ENCODE measurements around the gene HNRNPA1.
A peak's percentile ranks its signal among the peaks of the same experiment; 100 is the strongest.
"Not testable (repeated sequence)": the region's sequence is repeated elsewhere in the genome, so short reads cannot be mapped to it uniquely, and the experiment has no call there.

The HNRNPA1 gene

DNA sequence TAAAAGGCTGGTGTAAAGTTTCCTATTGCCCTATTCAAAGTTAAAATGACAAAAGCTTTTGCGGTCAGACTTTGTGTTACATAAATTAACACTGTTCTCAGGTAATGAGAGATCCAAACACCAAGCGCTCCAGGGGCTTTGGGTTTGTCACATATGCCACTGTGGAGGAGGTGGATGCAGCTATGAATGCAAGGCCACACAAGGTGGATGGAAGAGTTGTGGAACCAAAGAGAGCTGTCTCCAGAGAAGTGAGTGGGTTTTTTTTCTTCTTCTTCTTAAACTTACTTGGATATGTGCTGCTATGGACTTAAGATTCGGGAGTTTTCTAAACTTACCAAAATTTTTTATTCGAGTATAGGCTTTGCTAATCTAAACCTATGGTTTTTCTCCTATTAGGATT, 1.2 kb downstream of the HNRNPA1 start:
- H3K36me3 Mint-ChIP-seq = peaks cover 26% of the 10 kb centered on the region
- H3K9me3 Mint-ChIP-seq; H3K27ac Mint-ChIP-seq; ATAC-seq (ENCODE audit: low read depth); H3K4me3 Mint-ChIP-seq; DNase-seq (ENCODE audit: low spot score in 2 of 2); H3K27me3 Mint-ChIP-seq: not testable (repeated sequence)
- H3K4me1 Mint-ChIP-seq = peaks cover 30% of the 10 kb centered on the region

DNA sequence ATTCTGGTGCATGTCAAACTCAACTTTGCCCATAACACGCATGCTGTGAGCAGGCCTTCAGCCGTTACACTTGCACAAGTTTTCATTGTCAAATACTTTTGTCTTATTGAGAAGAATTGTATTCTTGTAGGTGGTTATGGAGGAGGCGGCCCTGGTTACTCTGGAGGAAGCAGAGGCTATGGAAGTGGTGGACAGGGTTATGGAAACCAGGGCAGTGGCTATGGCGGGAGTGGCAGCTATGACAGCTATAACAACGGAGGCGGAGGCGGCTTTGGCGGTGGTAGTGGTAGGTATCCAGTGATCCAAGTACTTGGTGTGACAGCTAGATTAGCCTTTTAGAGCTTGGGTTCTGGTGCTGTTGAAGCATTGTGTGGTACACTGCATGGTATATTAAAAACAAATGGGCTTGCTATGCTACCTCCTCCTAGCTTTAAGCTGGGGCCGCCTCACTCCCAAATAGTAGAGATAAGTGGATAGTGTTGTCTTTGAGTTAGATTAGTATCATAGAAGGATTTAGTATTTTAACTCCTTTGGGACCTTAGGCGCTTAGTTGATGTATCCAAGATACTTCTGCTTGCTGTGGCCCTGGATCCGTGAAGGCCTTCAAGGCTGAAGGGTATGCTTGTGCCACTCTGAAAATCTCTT, 2.5 kb downstream of the HNRNPA1 start:
- ATAC-seq (ENCODE audit: low read depth) = no peak
- H3K4me3 Mint-ChIP-seq = no peak overlapping the region

GRCh38 chr12:54284070-54284780, 3.7 kb downstream of the HNRNPA1 start:
- H3K9me3 Mint-ChIP-seq; DNase-seq (ENCODE audit: low spot score in 2 of 2); H3K27me3 Mint-ChIP-seq; H3K4me3 Mint-ChIP-seq; H3K27ac Mint-ChIP-seq; ATAC-seq (ENCODE audit: low read depth): not testable (repeated sequence)
- Mint-ChIP-seq H3K36me3 (peaks cover 33% of the 10 kb centered on the region), H3K4me1 (peaks cover 20% of the 10 kb centered on the region)

More for the DNA sequence above, 2.5 kb downstream of the HNRNPA1 start:
- H3K27ac Mint-ChIP-seq = no peak overlapping the region
- H3K36me3 Mint-ChIP-seq = peaks cover 33% of the 10 kb centered on the region
- DNase-seq (ENCODE audit: low spot score in 2 of 2) = no peak
- H3K27me3 Mint-ChIP-seq = no peaks in the 10 kb centered on the region
- H3K4me1 Mint-ChIP-seq = peaks cover 27% of the 10 kb centered on the region
- H3K9me3 Mint-ChIP-seq = no peaks in the 10 kb centered on the region

DNA sequence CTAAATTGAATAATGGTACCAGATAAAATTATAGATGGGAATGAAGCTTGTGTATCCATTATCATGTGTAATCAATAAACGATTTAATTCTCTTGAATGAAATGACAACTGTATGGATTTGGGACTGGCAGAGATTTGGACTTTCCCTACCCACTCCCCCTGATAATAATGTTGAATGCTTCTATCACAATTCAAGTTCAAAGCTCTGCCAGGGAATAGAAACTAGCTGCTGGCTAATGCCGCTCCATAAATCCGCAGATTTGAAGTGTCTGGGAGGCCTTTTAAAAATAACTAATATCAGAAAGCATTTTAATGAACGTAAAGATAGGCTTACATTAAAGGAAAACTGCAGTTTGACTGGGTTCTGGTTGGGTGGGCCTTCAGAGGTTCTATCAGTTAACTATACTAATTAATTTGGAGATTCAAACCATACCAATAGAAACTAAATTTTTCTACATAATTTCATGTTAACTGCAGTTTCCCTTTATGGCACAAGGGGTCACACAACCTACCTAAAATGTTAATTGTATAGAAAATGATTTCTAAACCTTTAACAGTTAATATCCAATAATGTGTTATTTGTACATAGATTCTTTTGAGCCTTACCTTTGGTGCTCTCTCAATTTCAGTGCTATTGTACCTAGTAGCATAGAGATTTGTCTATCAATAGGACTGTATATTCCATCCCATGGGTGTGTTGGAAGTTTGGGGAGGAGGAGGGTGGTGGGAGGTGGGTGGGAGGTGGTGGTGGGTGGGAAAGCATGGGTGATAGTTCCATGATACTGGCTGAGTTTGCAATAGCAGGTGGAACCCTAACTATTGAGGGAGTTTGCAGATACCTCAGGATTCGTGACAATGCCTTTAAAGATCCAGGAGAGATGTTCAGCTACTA, 4.9 kb downstream of the HNRNPA1 start:
- ATAC-seq (ENCODE audit: low read depth) = no peak
- H3K4me3 Mint-ChIP-seq = no peak overlapping the region
- peaks cover 33% of the 10 kb centered on the region for H3K36me3 Mint-ChIP-seq
- no peaks in the 10 kb centered on the region for H3K27me3 Mint-ChIP-seq
- peaks cover 25% of the 10 kb centered on the region for H3K4me1 Mint-ChIP-seq
- peak overlapping the region; percentile 39 for H3K27ac Mint-ChIP-seq
- DNase-seq (ENCODE audit: low spot score in 2 of 2) = no peak
- no peaks in the 10 kb centered on the region for H3K9me3 Mint-ChIP-seq

GRCh38 chr12:54286042-54287030, 5.8 kb downstream of the HNRNPA1 start:
- Mint-ChIP-seq H3K9me3 (no peaks in the 10 kb centered on the region), H3K36me3 (peaks cover 31% of the 10 kb centered on the region), H3K27ac (peak overlapping the region; percentile 39), H3K4me1 (peaks cover 25% of the 10 kb centered on the region), H3K27me3 (no peaks in the 10 kb centered on the region), H3K4me3 (no peak overlapping the region)
- no peak for ATAC-seq (ENCODE audit: low read depth)
- DNase-seq (ENCODE audit: low spot score in 2 of 2) = no peak

- Mint-ChIP-seq H3K4me1 (peaks cover 22% of the 10 kb centered on the region), H3K27ac (no peak overlapping the region), H3K36me3 (peaks cover 26% of the 10 kb centered on the region)
Observed at GRCh38 chr12:54287261-54288157, 7.0 kb downstream of the HNRNPA1 start.

GRCh38 chr12:54292083-54292930, 11.8 kb downstream of the HNRNPA1 start:
- H3K4me1 Mint-ChIP-seq = peaks cover 5% of the 10 kb centered on the region
- no peaks in the 10 kb centered on the region for H3K9me3 Mint-ChIP-seq
- H3K27me3 Mint-ChIP-seq = peaks cover 3% of the 10 kb centered on the region
- peaks cover 4% of the 10 kb centered on the region for H3K36me3 Mint-ChIP-seq
- no peak overlapping the region for H3K27ac Mint-ChIP-seq
- DNase-seq (ENCODE audit: low spot score in 2 of 2) (no peak), ATAC-seq (ENCODE audit: low read depth) (no peak)
- H3K4me3 Mint-ChIP-seq = no peak overlapping the region

More at GRCh38 chr12:54287261-54288157, 7.0 kb downstream of the HNRNPA1 start:
- Mint-ChIP-seq H3K9me3 (no peaks in the 10 kb centered on the region), H3K4me3 (no peak overlapping the region), H3K27me3 (no peaks in the 10 kb centered on the region)
- DNase-seq (ENCODE audit: low spot score in 2 of 2) (no peak), ATAC-seq (ENCODE audit: low read depth) (no peak)

DNA sequence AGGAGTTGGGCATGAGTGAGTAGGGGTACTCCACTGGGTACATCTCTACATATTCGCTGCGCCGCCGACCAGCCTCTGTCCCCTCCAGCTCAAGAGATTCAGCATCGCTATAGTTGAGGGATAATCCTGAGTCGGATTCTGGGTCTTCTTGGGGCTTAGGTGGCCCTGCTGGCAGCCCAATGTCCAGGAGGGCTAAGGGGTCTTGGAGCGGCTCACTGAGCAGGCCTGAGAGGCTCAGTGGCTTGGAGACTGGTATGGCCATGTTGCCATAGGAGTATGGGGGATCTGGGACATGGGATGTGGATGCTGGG, 12.4 kb downstream of the HNRNPA1 start:
- Mint-ChIP-seq H3K4me3 (no peak overlapping the region), H3K4me1 (peaks cover 7% of the 10 kb centered on the region), H3K9me3 (no peaks in the 10 kb centered on the region), H3K36me3 (no peaks in the 10 kb centered on the region), H3K27ac (no peak overlapping the region), H3K27me3 (peaks cover 5% of the 10 kb centered on the region)
- ATAC-seq (ENCODE audit: low read depth) (no peak), DNase-seq (ENCODE audit: low spot score in 2 of 2) (no peak)

DNA sequence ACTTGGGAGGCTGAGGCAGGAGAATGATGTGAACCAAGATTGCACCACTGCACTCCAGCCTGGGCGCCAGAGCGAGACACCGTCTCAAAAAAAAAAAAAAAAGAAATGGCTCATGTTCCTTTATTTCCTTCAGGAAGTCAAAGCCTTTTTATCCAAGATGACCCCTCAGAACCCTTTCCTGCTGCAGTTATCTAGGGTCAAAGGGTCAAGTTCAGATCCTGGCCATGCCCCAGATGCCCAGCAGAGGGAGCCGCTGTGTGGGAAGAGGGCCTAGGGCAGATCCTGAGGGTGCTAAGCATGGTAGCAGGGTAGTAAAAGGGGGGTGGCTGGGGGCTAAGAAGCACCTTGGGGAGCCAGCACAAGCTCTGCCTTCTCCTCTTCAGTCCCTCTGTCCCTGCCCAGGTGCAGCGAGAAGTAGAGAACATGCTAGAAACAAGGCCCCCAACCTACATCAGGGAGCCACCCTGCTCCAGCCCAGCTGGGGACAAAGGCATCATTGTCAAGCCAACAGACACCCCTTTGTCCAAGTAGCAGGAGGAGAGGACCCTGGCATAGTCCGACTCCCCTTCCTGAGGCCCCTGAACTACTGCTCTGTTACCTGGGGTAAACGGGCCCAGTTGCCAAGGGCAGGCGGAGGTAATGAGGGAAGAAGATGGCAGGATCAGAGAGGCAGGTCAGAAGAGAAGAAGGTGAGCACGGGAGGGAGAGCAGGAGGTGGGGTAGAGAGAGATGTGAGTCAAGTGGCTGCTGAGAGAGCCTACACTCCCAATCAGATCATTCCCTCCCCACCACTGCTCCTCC, 13.8 kb downstream of the HNRNPA1 start:
- peaks cover 8% of the 10 kb centered on the region for H3K4me1 Mint-ChIP-seq
- peak; percentile 57 for ATAC-seq (ENCODE audit: low read depth)

GRCh38 chr12:54294953-54295566, 14.5 kb downstream of the HNRNPA1 start:
- Mint-ChIP-seq H3K4me3 (no peak overlapping the region), H3K36me3 (no peaks in the 10 kb centered on the region), H3K4me1 (peaks cover 10% of the 10 kb centered on the region), H3K9me3 (no peaks in the 10 kb centered on the region), H3K27ac (peak overlapping the region; percentile 6), H3K27me3 (peaks cover 17% of the 10 kb centered on the region)
- DNase-seq (ENCODE audit: low spot score in 2 of 2) = no peak
- no peak for ATAC-seq (ENCODE audit: low read depth)

More for the DNA sequence above, 13.8 kb downstream of the HNRNPA1 start:
- no peak overlapping the region for H3K27ac Mint-ChIP-seq
- no peak overlapping the region for H3K4me3 Mint-ChIP-seq
- DNase-seq (ENCODE audit: low spot score in 2 of 2) = peak in 1 of 2 donors; percentile 33
- peaks cover 10% of the 10 kb centered on the region for H3K27me3 Mint-ChIP-seq
- H3K9me3 Mint-ChIP-seq = no peaks in the 10 kb centered on the region
- no peaks in the 10 kb centered on the region for H3K36me3 Mint-ChIP-seq
